HCT116 (cell line): ENCODE results near the gene ADRA1B. TPM values are rescaled to one million over a fixed set of nuclear protein-coding genes. Genes with fewer than 3 reads are reported as not detected.

Experiments used
- ATAC-seq: fragments of 200-7000 bp; cut with Tn5 transposase; 2 replicates; pipeline ENCODE4 v1.9.1; 2020; ENCODE audit warnings: mild to moderate bottlenecking, moderate library complexity
- BruUV-seq: library from RNA; stranded (reverse); fragments of 400-500 nt; replicated peaks from 2 replicates; lab custom pipeline; 2021; lab: Mats Ljungman, UMichigan
- CTCF ChIA-PET: fragments of 300-600 bp; sonication (Branson Sonifier 250); formaldehyde crosslinking; loops from one replicate; lab custom pipeline; 2021; ENCODE audit warnings: antibody characterized with exemption; lab: Charles Lee
- POLR2A ChIA-PET: fragments of 300-600, 350-600 bp; sonication (Branson Sonifier 250); formaldehyde crosslinking; loops from one replicate; lab custom pipeline; 2021; ENCODE audit warnings: antibody characterized with exemption; lab: Charles Lee
- RAD21 ChIA-PET, 2 experiments: fragments of 300-600 bp; sonication (Branson Sonifier 250); formaldehyde crosslinking; loops; one replicate each; lab custom pipeline; 2023; ENCODE audit warnings: low total read pairs in 2 of 2; ENCODE audit not compliant: uncharacterized antibody in 2 of 2, unreplicated experiment in 2 of 2, low non-redundant PET in 1 of 2; lab: Charles Lee
- DNase-seq: peaks from one replicate; pipeline ENCODE4 v3.0.0-alpha.2; 2010; ENCODE audit warnings: low read depth, low spot score
- H2AFZ ChIP-seq: fragments of 200-600 bp; shearing (Covaris generic), sonication (generic); 2 replicates; pipeline ENCODE4 v1.6.1; 2017; ENCODE audit warnings: low read depth, mixed run types, mixed read lengths, antibody characterized with exemption, low read length; ENCODE audit not compliant: poor library complexity, severe bottlenecking
- H3K27ac ChIP-seq: 2 replicates; pipeline ENCODE4 v1.5.1; 2012; ENCODE audit warnings: low read depth, low read length
- H3K27me3 ChIP-seq: fragments of 200-600 bp; sonication (generic); 2 replicates; pipeline ENCODE4 v1.6.1; 2016; ENCODE audit warnings: mixed run types, low read length, mixed read lengths; ENCODE audit not compliant: insufficient read depth
- H3K36me3 ChIP-seq, 2 experiments: fragments of 200-500 bp in 1 of 2; fragments of 200-600 bp in 1 of 2; sonication (Bioruptor generic) in 1 of 2; sonication (generic) in 1 of 2; 2 replicates each; pipeline versions ENCODE4 v1.5.1 to v1.6.1; 2014 to 2016; ENCODE audit warnings: low read length in 2 of 2, inconsistent platforms in 1 of 2, mixed read lengths in 1 of 2, mixed run types in 1 of 2; ENCODE audit not compliant: insufficient read depth in 2 of 2, control insufficient read depth in 1 of 2
- H3K4me1 ChIP-seq, 2 experiments: fragments of 200-600 bp in 1 of 2; sonication (generic) in 1 of 2; 2 replicates each; pipeline versions ENCODE4 v1.5.1 to v1.6.1; 2012 to 2017; ENCODE audit warnings: low read length in 2 of 2, inconsistent platforms in 1 of 2, mild to moderate bottlenecking in 1 of 2, mixed read lengths in 1 of 2, mixed run types in 1 of 2, moderate library complexity in 1 of 2; ENCODE audit not compliant: insufficient read depth in 2 of 2, control insufficient read depth in 1 of 2
- H3K4me2 ChIP-seq: fragments of 200-600 bp; sonication (generic); 2 replicates; pipeline ENCODE4 v1.6.1; 2017; ENCODE audit warnings: mixed run types, low read length, mixed read lengths
- H3K4me3 ChIP-seq, 2 experiments: fragments of 200-600 bp in 1 of 2; sonication (generic) in 1 of 2; replicated peaks in 1 of 2; 2 replicates each; pipeline ENCODE4 v1.5.1; 2011 to 2016; ENCODE audit warnings: low read length in 2 of 2, control low read depth in 1 of 2, low read depth in 1 of 2, mild to moderate bottlenecking in 1 of 2, mixed read lengths in 1 of 2, mixed run types in 1 of 2
- H3K79me2 ChIP-seq: fragments of 200-600 bp; sonication (generic); 2 replicates; pipeline ENCODE4 v1.6.1; 2017; ENCODE audit warnings: mild to moderate bottlenecking, mixed run types, low read length, moderate library complexity, mixed read lengths; ENCODE audit not compliant: insufficient read depth
- H3K9ac ChIP-seq: fragments of 200-600 bp; sonication (generic); 2 replicates; pipeline ENCODE4 v1.6.1; 2016; ENCODE audit warnings: low read length, mixed read lengths
- H3K9me2 ChIP-seq: fragments of 200-600 bp; sonication (generic), shearing (Covaris generic); 2 replicates; pipeline ENCODE4 v1.6.1; 2017; ENCODE audit warnings: mixed run types, mild to moderate bottlenecking, moderate library complexity; ENCODE audit not compliant: insufficient read depth
- H3K9me3 ChIP-seq, 2 experiments: fragments of 200-500 bp in 1 of 2; fragments of 200-600 bp in 1 of 2; sonication (Bioruptor generic) in 1 of 2; sonication (generic) in 1 of 2; 2 replicates each; pipeline ENCODE4 v1.6.1; 2014 to 2017; ENCODE audit warnings: low read length in 2 of 2, mixed read lengths in 2 of 2, inconsistent platforms in 1 of 2, low read depth in 1 of 2, mild to moderate bottlenecking in 1 of 2, mixed run types in 1 of 2, moderate library complexity in 1 of 2; ENCODE audit not compliant: control insufficient read depth in 1 of 2, insufficient read depth in 1 of 2
- H4K20me1 ChIP-seq: fragments of 200-600 bp; sonication (generic), shearing (Covaris generic); 2 replicates; pipeline ENCODE4 v1.6.1; 2017; ENCODE audit warnings: mixed run types, mild to moderate bottlenecking, moderate library complexity; ENCODE audit not compliant: insufficient read depth
- CBX3 ChIP-seq: IDR thresholded peaks from 2 replicates; pipeline ENCODE4 v1.6.1; 2012; ENCODE audit warnings: low read depth
- CEBPB ChIP-seq: IDR thresholded peaks from 2 replicates; pipeline ENCODE4 v1.6.1; 2012; ENCODE audit warnings: low read depth
- EGR1 ChIP-seq: IDR thresholded peaks from 2 replicates; pipeline ENCODE4 v1.6.1; 2012; ENCODE audit warnings: low read depth
- ELF1 ChIP-seq: IDR thresholded peaks from 2 replicates; pipeline ENCODE4 v1.6.1; 2012; ENCODE audit warnings: low read depth, borderline replicate concordance
- EZH2 ChIP-seq: fragments of 200-600 bp; sonication (generic); IDR thresholded peaks from 2 replicates; pipeline ENCODE4 v1.6.1; 2017; ENCODE audit warnings: antibody characterized with exemption, mixed run types
- EZH2phosphoT487 ChIP-seq: fragments of 200-600 bp; IDR thresholded peaks from 2 replicates; pipeline ENCODE4 v1.6.1; 2018; ENCODE audit warnings: antibody characterized with exemption, borderline replicate concordance
- RAD21 ChIP-seq: IDR thresholded peaks from 2 replicates; pipeline ENCODE4 v1.6.1; 2012; ENCODE audit warnings: low read depth, mild to moderate bottlenecking
- SIN3A ChIP-seq: IDR thresholded peaks from 2 replicates; pipeline ENCODE4 v1.6.1; 2012; ENCODE audit warnings: low read depth
- SP1 ChIP-seq: IDR thresholded peaks from 2 replicates; pipeline ENCODE4 v1.6.1; 2012; ENCODE audit warnings: low read depth
- SRF ChIP-seq: IDR thresholded peaks from 2 replicates; pipeline ENCODE4 v1.6.1; 2012; ENCODE audit warnings: low read depth
- TCF7L2 ChIP-seq: IDR thresholded peaks from 2 replicates; pipeline ENCODE4 v1.7.0; 2011; ENCODE audit warnings: borderline replicate concordance, inconsistent platforms; ENCODE audit not compliant: insufficient read depth, insufficient read length; ENCODE audit errors: extremely low read depth
- YY1 ChIP-seq: IDR thresholded peaks from 2 replicates; pipeline ENCODE4 v1.6.1; 2011; ENCODE audit warnings: low read length, low read depth, moderate library complexity, mild to moderate bottlenecking; ENCODE audit not compliant: insufficient replicate concordance; ENCODE audit errors: extremely low read depth
- ZFX ChIP-seq: fragments of 450-650 bp; IDR thresholded peaks from 2 replicates; pipeline ENCODE4 v1.6.1; 2017
- ZNF274 ChIP-seq: fragments of 200-500 bp; sonication (Bioruptor generic); IDR thresholded peaks from 2 replicates; pipeline ENCODE4 v1.6.1; 2014; ENCODE audit warnings: mild to moderate bottlenecking, low read depth, low read length, inconsistent platforms
- intact Hi-C: fragments of 100-400 bp; cut with micrococcal nuclease; formaldehyde crosslinking; loops from 2 replicates; pipeline ENCODE4 v1.10.0; 2022
- total RNA-seq: library from RNA; stranded (reverse); gene quantifications from one replicate; pipeline ENCODE4 v1.2.1, GENCODE V29; 2021; ENCODE audit not compliant: unreplicated experiment
- TF ChIP-seq, protein P1 (sequence below): IDR thresholded peaks from 2 replicates; pipeline ENCODE4 v1.6.1; 2012
- TF ChIP-seq, protein P2 (sequence below): IDR thresholded peaks from 2 replicates; pipeline ENCODE4 v1.6.1; 2011; ENCODE audit warnings: mild to moderate bottlenecking, low read length, moderate library complexity; ENCODE audit not compliant: insufficient replicate concordance; ENCODE audit errors: extremely low read depth
- TF ChIP-seq, protein P3 (sequence below), 3 experiments: fragments of 200-600 bp in 1 of 3; sonication (generic) in 1 of 3; IDR thresholded peaks in 2 of 3; conservative IDR thresholded peaks in 1 of 3; 2 replicates each; pipeline ENCODE4 v1.5.1; 2012 to 2017; ENCODE audit warnings: low read depth in 2 of 3, low read length in 2 of 3, antibody characterized with exemption in 1 of 3, borderline replicate concordance in 1 of 3, control low read depth in 1 of 3, mild to moderate bottlenecking in 1 of 3, mixed read lengths in 1 of 3, mixed run types in 1 of 3, moderate library complexity in 1 of 3; ENCODE audit not compliant: insufficient read depth in 1 of 3
- TF ChIP-seq, protein P4 (sequence below): IDR thresholded peaks from 2 replicates; pipeline ENCODE4 v1.6.1; 2012; ENCODE audit warnings: low read depth
- TF ChIP-seq, protein P5 (sequence below): IDR thresholded peaks from 2 replicates; pipeline ENCODE4 v1.6.1; 2012

ADRA1B gene
- total RNA-seq, 1 experiment from 2014 or later: not detected

DNA sequence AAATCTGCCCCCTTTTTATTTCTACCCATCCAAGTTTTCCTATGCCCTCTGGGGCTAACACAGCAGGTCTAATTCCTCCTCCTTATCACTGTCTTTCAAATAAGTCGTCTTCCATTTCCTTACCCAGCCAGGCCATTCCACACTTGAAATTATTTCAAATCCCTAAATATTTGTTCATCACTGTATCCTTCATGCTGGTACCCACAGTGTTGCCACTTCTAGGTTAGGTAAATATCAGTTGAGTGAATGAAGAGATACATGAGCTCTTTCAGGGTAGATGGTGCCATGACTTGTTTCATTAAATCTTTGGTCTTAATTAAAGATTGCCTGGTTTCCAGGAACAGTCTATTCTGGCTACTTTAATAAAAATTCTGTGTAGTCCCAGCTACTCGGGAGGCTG is 35.6 kb upstream of the ADRA1B start:
- ATAC-seq (no peak), DNase-seq (no peak)
- Histone ChIP-seq H3K4me2 (no peak overlapping the region), H3K4me3 (no peak overlapping the region), H3K27ac (no peak overlapping the region), H3K9me3 (no peaks in the 10 kb centered on the region), H3K27me3 (no peaks in the 10 kb centered on the region), H3K79me2 (no peaks in the 10 kb centered on the region), H3K36me3 (no peaks in the 10 kb centered on the region), H3K9me2 (no peaks in the 10 kb centered on the region), H3K4me1 (peaks cover 0 to 13% of the 10 kb centered on the region in 2 experiments; a peak in 2 of 4 replicates), H3K9ac (no peak overlapping the region), H2AFZ (no peak overlapping the region), H4K20me1 (no peaks in the 10 kb centered on the region)
- BruUV-seq: no TSS peak
- RAD21 ChIA-PET: no interaction called here
- CTCF ChIA-PET: interaction anchor here (0.6 kb wide), 1 partner anchor 17 kb away, joined by 4 read pairs; no protein-coding TSS in a partner anchor
- POLR2A ChIA-PET: no interaction called here
- intact Hi-C loops: no loop called here
- TF ChIP-seq RAD21 (no peak), TCF7L2 (no peak), ZFX (no peak), SRF (no peak), YY1 (no peak), SIN3A (no peak), EZH2 (no peak), CEBPB (no peak), EZH2phosphoT487 (no peak), SP1 (no peak), EGR1 (no peak), CBX3 (no peak), ELF1 (no peak), ZNF274 (no peak)
- TF ChIP-seq, protein P1, sequence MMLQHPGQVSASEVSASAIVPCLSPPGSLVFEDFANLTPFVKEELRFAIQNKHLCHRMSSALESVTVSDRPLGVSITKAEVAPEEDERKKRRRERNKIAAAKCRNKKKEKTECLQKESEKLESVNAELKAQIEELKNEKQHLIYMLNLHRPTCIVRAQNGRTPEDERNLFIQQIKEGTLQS: no peak
- TF ChIP-seq, protein P2, sequence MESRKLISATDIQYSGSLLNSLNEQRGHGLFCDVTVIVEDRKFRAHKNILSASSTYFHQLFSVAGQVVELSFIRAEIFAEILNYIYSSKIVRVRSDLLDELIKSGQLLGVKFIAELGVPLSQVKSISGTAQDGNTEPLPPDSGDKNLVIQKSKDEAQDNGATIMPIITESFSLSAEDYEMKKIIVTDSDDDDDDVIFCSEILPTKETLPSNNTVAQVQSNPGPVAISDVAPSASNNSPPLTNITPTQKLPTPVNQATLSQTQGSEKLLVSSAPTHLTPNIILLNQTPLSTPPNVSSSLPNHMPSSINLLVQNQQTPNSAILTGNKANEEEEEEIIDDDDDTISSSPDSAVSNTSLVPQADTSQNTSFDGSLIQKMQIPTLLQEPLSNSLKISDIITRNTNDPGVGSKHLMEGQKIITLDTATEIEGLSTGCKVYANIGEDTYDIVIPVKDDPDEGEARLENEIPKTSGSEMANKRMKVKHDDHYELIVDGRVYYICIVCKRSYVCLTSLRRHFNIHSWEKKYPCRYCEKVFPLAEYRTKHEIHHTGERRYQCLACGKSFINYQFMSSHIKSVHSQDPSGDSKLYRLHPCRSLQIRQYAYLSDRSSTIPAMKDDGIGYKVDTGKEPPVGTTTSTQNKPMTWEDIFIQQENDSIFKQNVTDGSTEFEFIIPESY: no peak
- TF ChIP-seq, protein P3, sequence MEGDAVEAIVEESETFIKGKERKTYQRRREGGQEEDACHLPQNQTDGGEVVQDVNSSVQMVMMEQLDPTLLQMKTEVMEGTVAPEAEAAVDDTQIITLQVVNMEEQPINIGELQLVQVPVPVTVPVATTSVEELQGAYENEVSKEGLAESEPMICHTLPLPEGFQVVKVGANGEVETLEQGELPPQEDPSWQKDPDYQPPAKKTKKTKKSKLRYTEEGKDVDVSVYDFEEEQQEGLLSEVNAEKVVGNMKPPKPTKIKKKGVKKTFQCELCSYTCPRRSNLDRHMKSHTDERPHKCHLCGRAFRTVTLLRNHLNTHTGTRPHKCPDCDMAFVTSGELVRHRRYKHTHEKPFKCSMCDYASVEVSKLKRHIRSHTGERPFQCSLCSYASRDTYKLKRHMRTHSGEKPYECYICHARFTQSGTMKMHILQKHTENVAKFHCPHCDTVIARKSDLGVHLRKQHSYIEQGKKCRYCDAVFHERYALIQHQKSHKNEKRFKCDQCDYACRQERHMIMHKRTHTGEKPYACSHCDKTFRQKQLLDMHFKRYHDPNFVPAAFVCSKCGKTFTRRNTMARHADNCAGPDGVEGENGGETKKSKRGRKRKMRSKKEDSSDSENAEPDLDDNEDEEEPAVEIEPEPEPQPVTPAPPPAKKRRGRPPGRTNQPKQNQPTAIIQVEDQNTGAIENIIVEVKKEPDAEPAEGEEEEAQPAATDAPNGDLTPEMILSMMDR (IDR thresholded peaks at IDR 0.05 in 2 of 3, conservative IDR thresholded peaks at IDR 0.05 in 1 of 3; ENCODE audit: borderline replicate concordance in 1 of 3, insufficient read depth in 1 of 3, low read depth in 2 of 3, low read length in 2 of 3): no peak
- TF ChIP-seq, protein P4, sequence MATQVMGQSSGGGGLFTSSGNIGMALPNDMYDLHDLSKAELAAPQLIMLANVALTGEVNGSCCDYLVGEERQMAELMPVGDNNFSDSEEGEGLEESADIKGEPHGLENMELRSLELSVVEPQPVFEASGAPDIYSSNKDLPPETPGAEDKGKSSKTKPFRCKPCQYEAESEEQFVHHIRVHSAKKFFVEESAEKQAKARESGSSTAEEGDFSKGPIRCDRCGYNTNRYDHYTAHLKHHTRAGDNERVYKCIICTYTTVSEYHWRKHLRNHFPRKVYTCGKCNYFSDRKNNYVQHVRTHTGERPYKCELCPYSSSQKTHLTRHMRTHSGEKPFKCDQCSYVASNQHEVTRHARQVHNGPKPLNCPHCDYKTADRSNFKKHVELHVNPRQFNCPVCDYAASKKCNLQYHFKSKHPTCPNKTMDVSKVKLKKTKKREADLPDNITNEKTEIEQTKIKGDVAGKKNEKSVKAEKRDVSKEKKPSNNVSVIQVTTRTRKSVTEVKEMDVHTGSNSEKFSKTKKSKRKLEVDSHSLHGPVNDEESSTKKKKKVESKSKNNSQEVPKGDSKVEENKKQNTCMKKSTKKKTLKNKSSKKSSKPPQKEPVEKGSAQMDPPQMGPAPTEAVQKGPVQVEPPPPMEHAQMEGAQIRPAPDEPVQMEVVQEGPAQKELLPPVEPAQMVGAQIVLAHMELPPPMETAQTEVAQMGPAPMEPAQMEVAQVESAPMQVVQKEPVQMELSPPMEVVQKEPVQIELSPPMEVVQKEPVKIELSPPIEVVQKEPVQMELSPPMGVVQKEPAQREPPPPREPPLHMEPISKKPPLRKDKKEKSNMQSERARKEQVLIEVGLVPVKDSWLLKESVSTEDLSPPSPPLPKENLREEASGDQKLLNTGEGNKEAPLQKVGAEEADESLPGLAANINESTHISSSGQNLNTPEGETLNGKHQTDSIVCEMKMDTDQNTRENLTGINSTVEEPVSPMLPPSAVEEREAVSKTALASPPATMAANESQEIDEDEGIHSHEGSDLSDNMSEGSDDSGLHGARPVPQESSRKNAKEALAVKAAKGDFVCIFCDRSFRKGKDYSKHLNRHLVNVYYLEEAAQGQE: no peak
- TF ChIP-seq, protein P5, sequence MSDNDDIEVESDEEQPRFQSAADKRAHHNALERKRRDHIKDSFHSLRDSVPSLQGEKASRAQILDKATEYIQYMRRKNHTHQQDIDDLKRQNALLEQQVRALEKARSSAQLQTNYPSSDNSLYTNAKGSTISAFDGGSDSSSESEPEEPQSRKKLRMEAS: no peak
